MM.1S (cell line): ENCODE results near the gene TMEM42.
A peak's percentile ranks its signal among the peaks of the same experiment; 100 is the strongest.

Experiments
- DNase-seq: peaks from one replicate; pipeline ENCODE4 v3.0.0-alpha.2; 2015
- H2AFZ ChIP-seq: fragments of 300-600 bp; sonication (generic); 2 replicates; pipeline ENCODE4 v1.6.0; 2016; ENCODE audit warnings: antibody characterized with exemption, low read length
- H3F3A ChIP-seq: fragments of 300-600 bp; sonication (generic); 2 replicates; pipeline ENCODE4 v1.6.1; 2016; ENCODE audit warnings: mild to moderate bottlenecking, antibody characterized with exemption, low read length, moderate library complexity, mixed read lengths; ENCODE audit not compliant: insufficient read depth
- H3K27ac ChIP-seq: fragments of 300-600 bp; sonication (generic); 2 replicates; pipeline ENCODE4 v1.5.1; 2016; ENCODE audit warnings: mild to moderate bottlenecking, low read length
- H3K27me3 ChIP-seq: fragments of 300-600 bp; sonication (generic); replicated peaks from 2 replicates; pipeline ENCODE4 v1.6.0; 2016; ENCODE audit warnings: low read length; ENCODE audit not compliant: insufficient read depth
- H3K36me3 ChIP-seq: fragments of 300-600 bp; sonication (generic); replicated peaks from 2 replicates; pipeline ENCODE4 v1.6.1; 2016; ENCODE audit warnings: mild to moderate bottlenecking, low read length, mixed read lengths; ENCODE audit not compliant: insufficient read depth
- H3K4me1 ChIP-seq: fragments of 300-600 bp; sonication (generic); 2 replicates; pipeline ENCODE4 v1.6.1; 2016; ENCODE audit warnings: low read length, mixed read lengths
- H3K4me2 ChIP-seq: fragments of 300-600 bp; sonication (generic); 2 replicates; pipeline ENCODE4 v1.6.0; 2016; ENCODE audit warnings: low read depth, low read length
- H3K4me3 ChIP-seq: fragments of 300-600 bp; sonication (generic); 2 replicates; pipeline ENCODE4 v1.5.1; 2016; ENCODE audit warnings: low read length, mixed read lengths
- H3K79me2 ChIP-seq: fragments of 300-600 bp; sonication (generic); 2 replicates; pipeline ENCODE4 v1.6.1; 2016; ENCODE audit warnings: mixed run types, low read length, mixed read lengths
- H3K9ac ChIP-seq: fragments of 300-600 bp; sonication (generic); 2 replicates; pipeline ENCODE4 v1.6.1; 2016; ENCODE audit warnings: low read length, mixed read lengths
- H3K9me2 ChIP-seq: fragments of 300-600 bp; sonication (generic); replicated peaks from 2 replicates; pipeline ENCODE4 v1.6.1; 2016; ENCODE audit warnings: mild to moderate bottlenecking, low read length, mixed read lengths; ENCODE audit not compliant: insufficient read depth
- H3K9me3 ChIP-seq: fragments of 300-600 bp; sonication (generic); replicated peaks from 2 replicates; pipeline ENCODE4 v1.6.1; 2016; ENCODE audit warnings: mild to moderate bottlenecking, low read length, mixed read lengths; ENCODE audit not compliant: insufficient read depth
- H4K20me1 ChIP-seq: fragments of 300-600 bp; sonication (generic); 2 replicates; pipeline ENCODE4 v1.6.1; 2016; ENCODE audit warnings: mild to moderate bottlenecking, low read length, moderate library complexity, mixed read lengths; ENCODE audit not compliant: insufficient read depth
- EZH2 ChIP-seq: fragments of 300-600 bp; sonication (generic); optimal IDR thresholded peaks from 2 replicates; pipeline ENCODE3; 2017; ENCODE audit warnings: low read depth, mild to moderate bottlenecking, antibody characterized with exemption, low read length, mixed read lengths
- EZH2phosphoT487 ChIP-seq: fragments of 300-600 bp; sonication (generic); IDR thresholded peaks from 2 replicates; pipeline ENCODE4 v1.6.1; 2018; ENCODE audit warnings: antibody characterized with exemption, low read length
- TF ChIP-seq, protein P1 (sequence below): fragments of 300-600 bp; sonication (generic); IDR thresholded peaks from 2 replicates; pipeline ENCODE4 v1.5.1; 2016; ENCODE audit warnings: antibody characterized with exemption, low read length, mixed read lengths

The TMEM42 gene

DNA sequence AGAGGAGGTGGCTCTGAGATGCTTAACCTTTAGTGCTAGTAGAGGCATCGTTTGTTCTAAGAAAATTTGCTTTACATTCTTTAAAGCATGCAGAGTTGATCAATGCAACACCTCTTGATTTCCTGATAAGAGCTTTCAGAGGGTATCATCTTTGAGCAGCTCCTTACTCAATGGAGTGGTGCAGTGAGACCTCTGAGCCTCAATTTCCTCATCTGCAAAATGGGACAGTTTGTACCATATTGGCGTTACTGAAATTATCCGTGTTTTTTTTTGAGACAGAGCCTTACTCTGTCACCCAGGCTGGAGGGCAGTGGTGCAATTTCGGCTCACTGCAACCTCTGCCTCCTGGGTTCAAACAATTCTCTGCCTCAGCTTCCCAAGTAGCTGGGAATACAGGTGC is 1.6 kb upstream of the TMEM42 start:
- TF ChIP-seq EZH2phosphoT487 (no peak), EZH2 (no peak)
- TF ChIP-seq, protein P1, sequence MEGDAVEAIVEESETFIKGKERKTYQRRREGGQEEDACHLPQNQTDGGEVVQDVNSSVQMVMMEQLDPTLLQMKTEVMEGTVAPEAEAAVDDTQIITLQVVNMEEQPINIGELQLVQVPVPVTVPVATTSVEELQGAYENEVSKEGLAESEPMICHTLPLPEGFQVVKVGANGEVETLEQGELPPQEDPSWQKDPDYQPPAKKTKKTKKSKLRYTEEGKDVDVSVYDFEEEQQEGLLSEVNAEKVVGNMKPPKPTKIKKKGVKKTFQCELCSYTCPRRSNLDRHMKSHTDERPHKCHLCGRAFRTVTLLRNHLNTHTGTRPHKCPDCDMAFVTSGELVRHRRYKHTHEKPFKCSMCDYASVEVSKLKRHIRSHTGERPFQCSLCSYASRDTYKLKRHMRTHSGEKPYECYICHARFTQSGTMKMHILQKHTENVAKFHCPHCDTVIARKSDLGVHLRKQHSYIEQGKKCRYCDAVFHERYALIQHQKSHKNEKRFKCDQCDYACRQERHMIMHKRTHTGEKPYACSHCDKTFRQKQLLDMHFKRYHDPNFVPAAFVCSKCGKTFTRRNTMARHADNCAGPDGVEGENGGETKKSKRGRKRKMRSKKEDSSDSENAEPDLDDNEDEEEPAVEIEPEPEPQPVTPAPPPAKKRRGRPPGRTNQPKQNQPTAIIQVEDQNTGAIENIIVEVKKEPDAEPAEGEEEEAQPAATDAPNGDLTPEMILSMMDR = no peak
- H3K79me2 ChIP-seq = peaks cover 6% of the 10 kb centered on the region
- no peak for DNase-seq
- no peaks in the 10 kb centered on the region for H4K20me1 ChIP-seq
- no peaks in the 10 kb centered on the region for H3K27me3 ChIP-seq
- H3F3A ChIP-seq = peaks cover 6% of the 10 kb centered on the region
- H3K27ac ChIP-seq = no peak overlapping the region
- no peaks in the 10 kb centered on the region for H3K36me3 ChIP-seq
- peaks cover 16% of the 10 kb centered on the region for H3K4me1 ChIP-seq
- no peak overlapping the region for H2AFZ ChIP-seq
- no peak overlapping the region for H3K4me2 ChIP-seq
- no peaks in the 10 kb centered on the region for H3K9me3 ChIP-seq
- no peak overlapping the region for H3K4me3 ChIP-seq
- no peaks in the 10 kb centered on the region for H3K9me2 ChIP-seq
- no peak overlapping the region for H3K9ac ChIP-seq

GRCh38 chr3:44862226-44862637 is 520 bp downstream of the TMEM42 start:
- peak overlapping the region; percentile 43 for H2AFZ ChIP-seq
- H3K4me3 ChIP-seq = peak overlapping the region; percentile 63
- H3K9me2 ChIP-seq = no peaks in the 10 kb centered on the region
- H3K9me3 ChIP-seq = no peaks in the 10 kb centered on the region
- H4K20me1 ChIP-seq = no peaks in the 10 kb centered on the region
- peak overlapping the region; percentile 56; the same call in 1 of the 2 replicates for H3K9ac ChIP-seq
- peaks cover 12% of the 10 kb centered on the region for H3F3A ChIP-seq
- no peaks in the 10 kb centered on the region for H3K36me3 ChIP-seq
- H3K4me1 ChIP-seq = peaks cover 24% of the 10 kb centered on the region
- H3K27ac ChIP-seq = peak overlapping the region; percentile 20; the same call in 1 of the 2 replicates
- DNase-seq = peak; percentile 33
- no peak for TF ChIP-seq EZH2
- TF ChIP-seq EZH2phosphoT487 = no peak
- TF ChIP-seq, protein P1 = no peak
- H3K79me2 ChIP-seq = peaks cover 6% of the 10 kb centered on the region
- peak overlapping the region; percentile 81 for H3K4me2 ChIP-seq
- H3K27me3 ChIP-seq = no peaks in the 10 kb centered on the region

GRCh38 chr3:44865272-44866035 is 3.7 kb downstream of the TMEM42 start:
- Histone ChIP-seq H3K4me3 (no peak overlapping the region), H3K9me2 (no peaks in the 10 kb centered on the region), H3K4me2 (no peak overlapping the region), H3K79me2 (peaks cover 6% of the 10 kb centered on the region), H3K4me1 (peaks cover 24% of the 10 kb centered on the region), H3K36me3 (no peaks in the 10 kb centered on the region), H3K9ac (no peak overlapping the region), H4K20me1 (no peaks in the 10 kb centered on the region), H3F3A (peaks cover 12% of the 10 kb centered on the region), H3K9me3 (no peaks in the 10 kb centered on the region), H2AFZ (no peak overlapping the region), H3K27ac (peak overlapping the region; percentile 40; the same call in 1 of the 2 replicates), H3K27me3 (no peaks in the 10 kb centered on the region)
- TF ChIP-seq, protein P1 = no peak
- TF ChIP-seq EZH2 (no peak), EZH2phosphoT487 (no peak)
- peak; percentile 52 for DNase-seq
